GM23248 (cell line): Measurements from ENCODE around the gene NEMF.

Source experiments
- EZH2 ChIP-seq: fragments of 200-600 bp; sonication (generic); IDR thresholded peaks from 2 replicates; pipeline ENCODE4 v1.6.1; 2018; ENCODE audit warnings: antibody characterized with exemption, mild to moderate bottlenecking; ENCODE audit not compliant: insufficient read depth, poor library complexity, severe bottlenecking
- EZH2phosphoT487 ChIP-seq: fragments of 200-600 bp; sonication (generic); IDR thresholded peaks from 2 replicates; pipeline ENCODE4 v1.6.1; 2018; ENCODE audit warnings: antibody characterized with exemption, moderate library complexity, mild to moderate bottlenecking, low read depth; ENCODE audit not compliant: insufficient read depth

DNA sequence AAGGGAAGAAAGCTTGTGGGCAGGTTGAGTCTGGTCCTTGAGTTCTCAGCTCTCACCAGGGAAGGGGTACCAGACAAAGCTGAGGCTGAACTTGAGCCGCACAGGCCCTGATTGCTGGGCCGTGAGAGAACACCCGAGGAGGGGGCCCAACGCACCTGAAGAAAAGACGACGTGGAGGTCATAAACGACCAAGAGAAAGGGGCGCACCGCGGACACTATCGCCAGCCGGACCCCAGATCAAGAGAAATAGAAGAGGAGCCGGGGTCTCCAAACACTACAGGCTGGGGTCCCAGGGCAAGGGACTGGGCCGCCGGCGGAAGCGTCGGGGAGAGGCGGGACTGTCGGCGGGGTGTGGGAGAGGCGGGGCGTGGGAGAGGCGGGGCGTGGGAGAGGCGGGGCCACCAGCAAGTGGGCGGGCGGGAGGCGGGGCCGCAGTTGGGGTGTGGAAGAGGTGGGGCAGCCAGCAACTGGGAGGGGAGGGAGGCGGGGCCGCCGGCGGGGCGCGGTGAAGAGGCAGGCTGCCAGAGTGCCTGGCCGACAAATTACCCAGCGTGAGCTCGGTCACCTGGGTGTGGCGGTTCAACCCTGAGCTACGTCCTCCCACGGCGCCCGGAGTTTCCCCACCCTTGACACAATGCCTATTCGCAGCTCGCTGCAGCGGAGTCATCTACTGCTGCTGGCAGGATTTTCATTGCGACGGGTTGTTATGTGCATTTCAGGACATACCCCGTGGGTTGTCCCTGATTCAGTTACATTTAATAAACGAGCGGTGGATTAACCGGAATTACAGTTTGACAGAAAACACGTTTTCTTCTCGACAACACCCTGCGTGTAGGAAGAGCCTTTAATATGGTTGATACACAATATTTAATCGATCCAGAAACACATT lies 15.5 kb upstream of the NEMF start:
- TF ChIP-seq EZH2 (no peak), EZH2phosphoT487 (no peak)
